Stomach smooth muscle (tissue), 2 donors: Measurements from ENCODE around the gene GRIN2C.

Source experiments
- H3K27ac ChIP-seq: one replicate; pipeline ENCODE4 v1.7.0; 2013; ENCODE audit warnings: mild to moderate bottlenecking, low read length, inconsistent platforms
- H3K27me3 ChIP-seq, 2 donors: one replicate each; pipeline ENCODE4 v1.7.0; 2013; ENCODE audit warnings: low read length in 2 of 2; ENCODE audit not compliant: insufficient read depth in 2 of 2, control insufficient read depth in 1 of 2
- H3K36me3 ChIP-seq, 2 donors: one replicate each; pipeline ENCODE4 v1.7.0; 2013; ENCODE audit warnings: low read length in 2 of 2; ENCODE audit not compliant: control insufficient read depth in 2 of 2, insufficient read depth in 2 of 2
- H3K4me1 ChIP-seq: one replicate; pipeline ENCODE4 v1.7.0; 2013; ENCODE audit warnings: low read length; ENCODE audit not compliant: control insufficient read depth, insufficient read depth
- H3K4me3 ChIP-seq, 2 donors: one replicate each; pipeline ENCODE4 v1.7.0; 2013; ENCODE audit warnings: low read length in 2 of 2
- H3K9ac ChIP-seq, 2 donors: one replicate each; pipeline ENCODE4 v1.7.0; 2013; ENCODE audit warnings: low read length in 2 of 2, mild to moderate bottlenecking in 1 of 2
- H3K9me3 ChIP-seq, 2 donors: one replicate each; pipeline ENCODE4 v1.7.0; 2013; ENCODE audit warnings: low read length in 2 of 2; ENCODE audit not compliant: control insufficient read depth in 2 of 2
- donor health status: healthy.
- donor health status: Pancreatic carcinoma.

The GRIN2C gene

DNA sequence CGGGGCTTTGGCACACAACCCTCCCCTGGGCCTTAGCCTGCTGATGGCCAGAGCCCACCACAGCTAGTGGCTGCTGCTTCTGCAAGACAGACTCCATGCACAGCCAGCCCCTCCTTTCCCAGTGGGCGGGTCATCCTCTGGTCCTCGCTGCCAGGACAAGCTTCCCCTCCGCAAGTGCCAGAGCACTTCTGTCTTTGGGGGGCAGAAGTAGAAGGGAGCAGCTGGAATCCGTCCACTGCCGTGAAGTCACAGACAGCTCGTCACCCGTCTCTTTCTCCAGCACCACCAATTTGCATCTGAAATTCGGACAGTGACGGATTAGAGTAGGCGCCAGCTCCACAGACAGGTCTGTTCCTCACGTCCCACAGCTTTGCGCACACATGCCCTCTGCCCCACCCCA lies 52.2 kb downstream of the GRIN2C start:
- no peaks in the 10 kb centered on the region for H3K27me3 ChIP-seq
- no peak overlapping the region for H3K4me3 ChIP-seq
- peaks cover 0 to 2% of the 10 kb centered on the region in 2 donors for H3K36me3 ChIP-seq
- H3K27ac ChIP-seq: no peak overlapping the region
- no peaks in the 10 kb centered on the region for H3K9me3 ChIP-seq
- H3K4me1 ChIP-seq: peaks cover 5% of the 10 kb centered on the region
- no peak overlapping the region for H3K9ac ChIP-seq

DNA sequence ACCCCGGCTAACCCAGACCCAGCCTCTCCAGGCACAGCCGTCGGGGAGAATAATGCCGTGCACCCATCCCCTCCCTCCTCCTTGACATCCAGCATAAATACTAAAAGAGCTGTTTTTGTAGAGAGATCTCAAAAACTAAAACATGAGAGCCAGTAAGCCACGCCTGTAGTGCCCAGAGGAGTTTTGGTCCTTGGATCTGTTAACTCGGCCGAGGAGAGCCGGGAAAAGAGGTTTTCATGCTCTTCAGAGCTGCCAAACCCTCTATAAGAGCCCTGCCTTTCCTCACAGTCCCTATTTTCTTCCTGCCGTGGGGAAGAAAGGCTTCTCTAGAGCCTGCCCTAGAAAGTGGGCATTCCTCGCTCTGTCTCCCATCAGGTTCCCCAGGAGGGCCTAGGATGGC lies 53.4 kb downstream of the GRIN2C start:
- Histone ChIP-seq H3K27ac (no peak overlapping the region), H3K4me1 (no peaks in the 10 kb centered on the region), H3K36me3 (peaks cover 0 to 4% of the 10 kb centered on the region in 2 donors), H3K27me3 (no peaks in the 10 kb centered on the region), H3K9me3 (no peaks in the 10 kb centered on the region), H3K4me3 (no peak overlapping the region), H3K9ac (no peak overlapping the region)

- Histone ChIP-seq H3K36me3 (peaks cover 0 to 5% of the 10 kb centered on the region in 2 donors), H3K4me1 (no peaks in the 10 kb centered on the region), H3K4me3 (no peak overlapping the region), H3K9me3 (no peaks in the 10 kb centered on the region), H3K27me3 (no peaks in the 10 kb centered on the region), H3K9ac (no peak overlapping the region), H3K27ac (no peak overlapping the region)
Measured at GRCh38 chr17:74805591-74805991, 54.1 kb downstream of the GRIN2C start.

GRCh38 chr17:74804683-74805082 lies 55.0 kb downstream of the GRIN2C start:
- Histone ChIP-seq H3K4me3 (no peak overlapping the region), H3K27me3 (no peaks in the 10 kb centered on the region), H3K9ac (no peak overlapping the region), H3K27ac (no peak overlapping the region), H3K36me3 (peaks cover 0 to 9% of the 10 kb centered on the region in 2 donors), H3K9me3 (no peaks in the 10 kb centered on the region), H3K4me1 (peaks cover 2% of the 10 kb centered on the region)

DNA sequence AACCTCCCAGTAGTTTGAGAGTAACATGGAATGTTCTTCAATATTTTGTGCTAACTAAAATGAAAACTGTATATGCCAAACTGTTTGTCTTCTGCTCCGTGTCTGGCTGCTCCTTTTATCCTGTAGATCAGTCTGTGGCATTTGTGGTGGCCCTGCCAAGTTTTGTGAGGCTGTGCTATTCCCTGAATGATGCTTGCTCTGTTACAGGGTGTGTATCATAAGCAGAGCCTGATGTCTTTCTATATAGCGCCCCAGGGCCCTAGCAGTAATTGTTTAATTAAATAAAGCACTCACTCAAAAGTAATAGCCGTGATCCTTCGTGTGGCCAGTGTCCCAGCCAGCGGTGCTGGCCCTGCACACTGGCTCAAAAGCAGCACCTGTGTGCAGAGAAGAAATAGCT lies 55.7 kb downstream of the GRIN2C start:
- H3K4me3 ChIP-seq: no peak overlapping the region
- no peak overlapping the region for H3K9ac ChIP-seq
- H3K27ac ChIP-seq: no peak overlapping the region
- peaks cover 0 to 13% of the 10 kb centered on the region in 2 donors for H3K36me3 ChIP-seq
- no peaks in the 10 kb centered on the region for H3K27me3 ChIP-seq
- H3K4me1 ChIP-seq: peaks cover 2% of the 10 kb centered on the region
- no peaks in the 10 kb centered on the region for H3K9me3 ChIP-seq

- Histone ChIP-seq H3K9me3 (no peaks in the 10 kb centered on the region), H3K36me3 (peaks cover 0 to 15% of the 10 kb centered on the region in 2 donors), H3K9ac (no peak overlapping the region), H3K4me1 (peaks cover 2% of the 10 kb centered on the region), H3K4me3 (no peak overlapping the region), H3K27ac (no peak overlapping the region), H3K27me3 (no peaks in the 10 kb centered on the region)
Measured at GRCh38 chr17:74803388-74803930, 56.2 kb downstream of the GRIN2C start.

GRCh38 chr17:74801896-74802295 lies 57.8 kb downstream of the GRIN2C start:
- Histone ChIP-seq H3K9me3 (no peaks in the 10 kb centered on the region), H3K9ac (no peak overlapping the region), H3K27me3 (no peaks in the 10 kb centered on the region), H3K4me3 (no peak overlapping the region), H3K4me1 (peaks cover 2% of the 10 kb centered on the region), H3K27ac (no peak overlapping the region), H3K36me3 (peaks cover 9 to 22% of the 10 kb centered on the region in 2 donors)

DNA sequence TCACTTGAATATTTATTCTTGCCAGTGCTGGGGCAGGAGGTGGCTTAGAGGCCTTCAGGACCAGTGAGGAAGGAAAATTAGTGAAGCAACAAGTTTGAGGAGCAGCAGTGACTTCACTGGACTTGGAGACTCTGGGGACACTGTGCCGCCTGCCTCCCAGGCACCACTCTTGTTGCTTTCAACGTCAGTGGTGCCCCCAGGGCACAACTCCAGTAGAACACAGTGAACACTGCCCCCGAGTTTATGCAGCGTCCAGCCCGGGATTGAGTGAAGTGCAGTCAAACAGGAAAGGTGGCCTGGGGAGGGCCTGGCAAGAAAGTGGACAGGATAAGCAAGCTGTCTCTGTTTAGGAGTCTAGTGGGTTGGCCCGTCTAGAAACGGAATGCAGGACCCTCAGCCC lies 59.2 kb downstream of the GRIN2C start:
- Histone ChIP-seq H3K4me1 (peaks cover 2% of the 10 kb centered on the region), H3K9ac (no peak overlapping the region), H3K27me3 (no peaks in the 10 kb centered on the region), H3K4me3 (no peak overlapping the region), H3K9me3 (no peaks in the 10 kb centered on the region), H3K27ac (no peak overlapping the region), H3K36me3 (peaks cover 13 to 32% of the 10 kb centered on the region in 2 donors)

DNA sequence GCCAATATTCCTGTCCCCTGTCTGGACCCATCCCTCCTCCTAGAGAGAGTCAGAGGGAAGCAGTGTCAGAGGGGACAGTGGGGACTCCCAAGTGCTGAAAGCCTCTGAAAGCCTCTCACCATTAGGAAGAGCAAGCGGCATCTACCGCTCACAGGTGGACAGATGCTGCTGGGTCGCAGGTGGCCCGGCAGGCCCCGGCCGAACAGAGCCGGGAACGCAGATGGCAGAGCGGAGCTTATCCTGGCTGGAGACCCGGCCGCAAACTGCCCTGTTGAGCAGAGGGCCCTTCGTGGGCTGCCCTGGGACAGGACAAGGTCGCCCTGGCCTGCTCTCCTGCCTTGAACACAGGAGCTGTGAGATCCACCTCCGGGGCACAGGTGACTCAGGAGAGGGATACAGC lies 60.6 kb downstream of the GRIN2C start:
- no peak overlapping the region for H3K9ac ChIP-seq
- peaks cover 23 to 42% of the 10 kb centered on the region in 2 donors for H3K36me3 ChIP-seq

GRCh38 chr17:74798239-74798707 lies 61.4 kb downstream of the GRIN2C start:
- Histone ChIP-seq H3K4me3 (no peak overlapping the region), H3K9me3 (no peaks in the 10 kb centered on the region), H3K27me3 (no peaks in the 10 kb centered on the region), H3K4me1 (peaks cover 2% of the 10 kb centered on the region), H3K36me3 (peaks cover 29 to 49% of the 10 kb centered on the region in 2 donors), H3K27ac (no peak overlapping the region), H3K9ac (no peak overlapping the region)

More for the DNA sequence above, 60.6 kb downstream of the GRIN2C start:
- Histone ChIP-seq H3K4me3 (no peak overlapping the region), H3K9me3 (no peaks in the 10 kb centered on the region), H3K27ac (no peak overlapping the region), H3K4me1 (peaks cover 2% of the 10 kb centered on the region), H3K27me3 (no peaks in the 10 kb centered on the region)

GRCh38 chr17:74797824-74798223 lies 61.9 kb downstream of the GRIN2C start:
- Histone ChIP-seq H3K9me3 (no peaks in the 10 kb centered on the region), H3K4me3 (no peak overlapping the region), H3K27me3 (no peaks in the 10 kb centered on the region), H3K9ac (no peak overlapping the region), H3K27ac (no peak overlapping the region), H3K36me3 (peaks cover 32 to 51% of the 10 kb centered on the region in 2 donors), H3K4me1 (peaks cover 2% of the 10 kb centered on the region)
